HG03108 (cell line): ENCODE data around the gene MAPK13.

Source experiments
- ATAC-seq: cut with Tn5 transposase; IDR thresholded peaks from one replicate; pipeline ENCODE4 v1.9.1; 2021; ENCODE audit warnings: moderate library complexity; ENCODE audit not compliant: unreplicated experiment

Gene MAPK13

DNA sequence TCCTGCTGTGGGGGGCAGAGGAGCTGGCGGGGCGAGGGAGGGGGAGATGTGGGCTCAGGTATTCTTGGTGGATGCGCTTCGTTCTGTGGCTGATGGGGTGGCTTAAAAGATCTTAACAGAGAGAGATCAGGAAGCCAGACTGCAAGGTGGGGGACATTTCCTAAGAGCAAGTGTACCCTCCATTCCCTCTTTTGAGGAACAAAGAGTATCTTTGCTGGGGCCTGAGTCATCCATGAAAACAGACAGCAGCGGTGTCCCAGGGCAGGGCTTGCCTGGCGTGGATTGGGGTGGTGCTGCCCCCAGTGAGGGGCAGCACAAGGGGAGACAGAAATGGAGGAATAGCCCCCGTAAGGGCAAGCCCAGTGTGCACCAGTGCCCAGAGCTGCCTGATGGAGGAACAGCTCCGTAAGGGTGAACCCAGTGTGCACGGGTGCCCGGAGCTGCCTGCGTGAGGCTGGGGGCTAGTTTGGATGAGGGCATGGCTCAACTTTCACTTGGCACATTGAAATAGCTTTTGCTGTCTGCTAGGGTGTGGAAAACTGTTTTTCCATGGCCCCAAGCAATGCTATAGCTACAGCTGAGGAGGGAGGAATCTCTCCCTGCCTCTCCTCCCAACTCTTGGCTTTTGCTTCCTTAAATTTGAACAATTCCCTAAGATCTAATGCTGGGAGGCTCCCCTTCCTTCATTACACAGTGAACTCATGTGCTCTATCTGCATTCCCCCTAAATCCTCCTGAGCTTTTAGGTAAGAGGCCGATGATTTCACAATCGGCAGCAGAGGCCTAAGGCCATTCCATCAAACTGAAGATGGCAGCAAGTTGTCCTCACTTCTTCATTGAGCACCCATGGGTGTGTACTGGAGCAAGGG lies 12.9 kb downstream of the MAPK13 start:
- no peak for ATAC-seq

DNA sequence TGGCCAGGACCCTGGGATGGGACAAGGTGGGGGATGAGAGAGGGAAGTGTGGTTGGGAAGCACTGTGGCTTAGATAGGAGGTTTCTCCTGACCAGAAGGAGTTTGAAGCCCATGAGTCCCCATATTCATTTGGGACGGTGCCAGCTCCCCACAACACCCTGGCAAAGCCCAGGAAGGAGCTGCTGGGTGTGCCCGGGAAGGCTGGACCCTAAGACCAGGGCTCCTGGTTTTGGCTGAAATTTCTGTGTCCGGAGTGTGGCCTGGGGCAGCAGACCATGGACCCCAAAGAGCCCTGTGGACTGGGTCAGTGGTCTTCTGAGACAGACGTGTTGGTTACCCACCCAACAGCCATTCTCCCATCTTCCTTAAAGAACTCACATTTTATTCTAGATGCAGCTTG lies 15.2 kb downstream of the MAPK13 start:
- no peak for ATAC-seq

DNA sequence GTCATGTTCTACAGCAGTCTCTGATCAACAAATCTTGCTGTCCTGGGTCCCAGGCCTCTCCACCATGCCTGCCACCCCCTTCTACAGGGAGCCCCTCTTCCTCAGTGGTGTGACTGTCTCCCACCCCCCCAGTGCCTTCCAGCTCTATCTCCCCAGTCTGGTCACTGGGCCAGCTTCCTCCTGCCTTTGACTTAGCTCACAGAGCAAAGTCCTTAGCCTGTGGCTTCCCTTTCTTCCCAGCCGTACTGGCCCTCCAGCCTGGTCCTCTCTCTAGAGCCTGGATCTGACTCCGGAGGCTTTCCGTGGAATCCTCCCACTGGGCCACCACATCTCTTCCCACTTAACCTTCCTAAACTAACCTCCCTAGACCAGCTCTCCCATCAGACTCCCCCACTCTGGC lies 17.0 kb downstream of the MAPK13 start:
- ATAC-seq, result no peak

DNA sequence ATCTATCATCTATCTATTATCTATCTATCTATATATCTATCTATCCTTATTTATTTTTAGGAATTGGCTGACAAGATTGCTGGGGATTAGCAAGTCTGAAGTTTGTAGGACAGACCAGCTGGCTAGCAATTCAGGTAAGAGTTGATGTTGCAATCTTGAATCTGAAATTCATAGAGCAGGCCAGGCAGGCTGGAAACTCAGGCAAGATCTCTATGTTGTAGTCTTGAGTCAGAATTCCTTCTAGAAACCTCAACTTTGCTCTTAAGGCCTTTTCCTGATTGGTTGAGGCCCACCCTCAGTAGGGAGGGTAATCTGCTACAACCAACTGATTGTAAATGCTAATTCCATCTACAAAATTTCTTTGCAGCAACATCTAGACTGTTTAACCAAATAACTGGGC lies 19.2 kb downstream of the MAPK13 start:
- no peak for ATAC-seq

DNA sequence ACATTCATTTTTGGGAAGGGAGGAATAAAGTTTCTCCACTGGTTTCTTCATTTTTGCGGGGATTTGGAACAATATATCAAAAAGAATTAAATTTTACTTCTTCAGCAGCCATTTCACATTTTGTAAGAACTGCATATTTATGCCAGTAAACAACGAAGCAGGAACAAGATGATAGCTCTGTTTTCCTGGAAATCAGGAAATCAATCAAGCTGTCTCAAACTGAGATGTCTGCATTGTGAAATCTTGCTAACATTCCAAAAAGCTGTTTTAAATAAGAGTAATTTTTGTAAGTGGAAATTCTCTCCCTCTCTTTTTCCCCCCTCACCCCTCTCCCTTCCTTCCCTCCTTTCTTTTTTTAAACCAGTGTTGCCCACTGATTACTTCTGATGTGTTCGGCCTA lies 20.0 kb downstream of the MAPK13 start:
- ATAC-seq, result no peak

DNA sequence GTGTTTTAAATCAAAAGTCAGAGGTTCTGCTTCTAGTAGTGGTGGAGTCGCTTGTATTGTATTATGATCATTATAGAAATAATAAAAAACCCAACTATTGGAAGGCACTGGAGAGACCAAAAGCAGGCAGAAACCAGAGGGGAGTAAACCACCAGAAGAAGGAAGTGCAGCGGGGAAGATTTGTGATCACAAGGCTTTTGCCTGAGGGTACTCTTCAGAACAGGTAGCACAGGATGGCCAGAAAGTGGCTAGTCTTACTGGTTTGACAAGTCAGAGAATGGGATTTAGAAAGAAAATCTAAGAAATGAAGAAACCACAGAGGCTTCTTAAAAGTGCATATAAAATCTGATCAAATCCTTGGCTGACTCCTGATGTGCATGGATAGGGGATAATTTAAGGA lies 24.0 kb downstream of the MAPK13 start:
- ATAC-seq, result no peak

DNA sequence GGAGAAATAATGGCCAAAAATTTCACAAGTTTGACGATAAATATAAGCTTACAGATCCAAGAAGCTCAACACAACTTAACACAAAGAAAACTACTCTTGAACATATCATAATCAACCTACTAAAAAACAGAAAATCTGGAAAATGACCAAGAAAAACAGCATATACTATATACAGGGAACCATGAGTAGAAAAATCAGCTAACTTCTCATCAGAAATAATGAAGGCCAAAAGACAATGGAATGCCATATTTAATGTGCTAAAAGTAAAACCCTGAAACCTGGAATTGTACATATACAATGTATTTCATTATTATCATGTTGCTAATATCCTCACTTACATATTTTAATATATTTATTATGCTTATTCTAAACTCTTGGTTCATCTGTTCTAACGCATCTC lies 25.3 kb downstream of the MAPK13 start:
- no peak for ATAC-seq

DNA sequence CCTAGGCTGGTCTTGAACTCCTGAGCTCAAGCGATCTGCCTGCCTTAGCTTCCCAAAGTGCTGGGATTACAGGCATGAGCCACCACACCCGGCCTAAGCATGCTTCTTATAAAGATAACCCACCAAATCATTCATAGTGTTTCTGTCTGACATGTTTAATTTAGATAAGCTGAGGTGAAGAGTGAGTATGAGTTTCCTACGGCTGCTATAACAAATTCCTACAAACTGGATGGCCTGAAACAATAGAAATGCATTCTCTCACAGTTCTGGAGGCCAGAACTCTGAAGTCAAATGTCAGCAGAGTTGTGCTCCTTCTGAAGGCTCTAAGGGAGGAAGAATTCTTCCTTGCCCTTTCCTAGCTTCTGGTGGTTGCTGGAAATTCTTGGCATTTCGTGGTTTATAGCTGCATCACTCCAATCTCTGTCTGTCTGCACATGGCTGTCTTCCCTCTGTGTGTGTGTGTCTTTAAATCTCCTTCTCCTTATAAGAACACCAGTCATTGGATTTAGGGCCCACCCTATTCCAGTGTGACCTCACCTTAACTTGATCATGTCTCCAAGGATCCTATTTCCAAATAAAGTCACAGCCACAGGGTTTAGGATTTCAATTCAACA lies 29.9 kb downstream of the MAPK13 start:
- no peak for ATAC-seq

DNA sequence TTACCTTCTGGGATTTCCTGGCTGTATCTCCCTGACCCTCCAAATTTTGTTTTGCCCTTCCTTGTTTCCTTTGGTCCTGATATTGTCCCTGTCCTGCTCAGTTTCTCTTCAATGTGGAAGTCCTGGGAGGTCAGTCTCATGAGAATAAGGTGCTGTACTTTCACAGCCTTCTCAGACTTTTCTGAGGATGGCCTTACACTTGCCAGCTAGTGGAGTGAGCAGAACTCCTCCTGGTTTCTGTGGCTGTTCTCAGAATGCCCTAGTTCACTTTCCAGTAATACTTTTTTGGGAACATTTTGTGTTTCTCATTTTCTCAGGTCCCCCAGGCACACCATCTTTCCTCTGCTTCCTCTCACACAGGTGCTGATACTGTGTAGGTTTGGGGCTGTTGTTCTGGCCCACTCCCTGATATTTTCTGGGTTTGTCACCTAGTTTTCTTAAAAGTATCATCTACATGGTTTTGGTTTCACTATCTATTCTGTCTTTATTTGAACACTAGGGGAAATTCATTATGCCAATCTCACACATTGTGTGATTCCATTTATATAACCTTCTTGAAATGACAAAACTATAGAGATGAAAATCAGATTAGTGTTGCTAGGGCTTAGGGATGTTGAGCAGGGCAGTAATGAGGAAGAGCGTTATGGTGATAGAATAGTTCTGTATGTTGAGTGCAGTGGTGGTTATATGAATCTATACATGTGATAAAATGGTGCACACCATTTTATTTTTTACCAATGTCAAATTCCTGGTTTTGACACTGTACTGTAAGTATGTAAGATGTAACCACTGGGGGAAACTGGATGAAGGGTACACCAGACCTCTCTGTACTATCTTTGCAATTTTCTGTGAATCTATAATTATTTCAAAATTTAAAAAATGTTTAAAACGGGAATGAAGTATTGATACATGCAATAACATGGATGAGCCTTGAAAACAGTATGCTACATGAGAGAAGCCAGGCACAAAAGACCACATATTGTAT lies 39.0 kb downstream of the MAPK13 start:
- ATAC-seq, result no peak

DNA sequence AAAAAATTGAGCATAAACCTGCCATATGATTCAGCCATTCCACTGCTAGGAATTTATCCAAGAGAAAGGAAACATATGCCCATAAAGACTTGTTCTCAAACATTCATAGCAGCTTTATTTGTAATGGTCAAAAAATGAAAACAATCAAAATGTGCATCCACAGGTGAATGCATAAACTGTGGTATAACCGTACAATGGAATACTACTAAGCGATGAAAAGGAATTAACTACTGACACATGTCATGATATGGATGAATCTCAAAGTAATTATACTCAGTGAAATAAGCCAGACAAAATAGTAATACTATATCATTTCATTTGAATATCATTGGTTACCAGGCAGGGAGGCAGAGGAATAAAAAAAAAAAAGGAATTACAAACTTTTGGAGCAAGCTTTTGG lies 40.4 kb downstream of the MAPK13 start:
- no peak for ATAC-seq

DNA sequence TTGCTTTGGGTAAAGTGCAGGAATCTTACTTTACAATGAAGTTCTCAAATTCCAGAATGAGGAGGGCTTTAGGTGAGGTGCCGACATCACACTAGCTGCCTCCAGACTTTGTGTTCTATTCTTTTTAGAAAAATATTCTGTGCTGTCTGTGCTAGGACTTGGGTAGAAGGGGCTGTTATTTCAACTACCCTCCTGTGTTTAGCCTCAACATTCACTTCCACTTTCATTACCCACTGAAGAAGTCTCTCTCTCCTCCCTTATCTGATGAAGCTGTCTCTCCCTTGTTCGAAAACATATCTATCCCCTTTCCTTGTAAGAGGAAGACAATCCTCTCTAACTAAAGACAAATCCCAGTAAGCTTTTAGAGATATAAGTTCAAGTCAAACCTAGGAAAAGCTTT lies 41.3 kb downstream of the MAPK13 start:
- no peak for ATAC-seq

DNA sequence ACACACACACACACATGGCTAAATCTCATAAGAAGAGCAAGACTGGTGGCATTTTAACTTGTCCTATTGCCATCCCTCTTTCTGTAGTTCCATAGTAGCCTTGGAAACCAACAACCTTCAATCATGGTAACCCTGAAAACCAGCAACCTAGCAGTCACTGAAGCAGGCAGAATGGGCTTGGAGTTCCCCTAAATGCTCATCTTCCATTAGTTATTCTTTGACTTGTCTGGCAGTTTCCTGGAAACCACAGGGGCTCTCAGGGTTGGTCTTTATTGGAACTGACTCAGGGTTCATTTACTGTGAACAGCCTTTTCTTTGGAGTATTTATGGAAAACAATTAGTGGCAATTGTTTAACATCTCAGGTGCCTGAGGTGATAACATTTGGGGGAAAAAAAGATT lies 46.9 kb downstream of the MAPK13 start:
- no peak for ATAC-seq

DNA sequence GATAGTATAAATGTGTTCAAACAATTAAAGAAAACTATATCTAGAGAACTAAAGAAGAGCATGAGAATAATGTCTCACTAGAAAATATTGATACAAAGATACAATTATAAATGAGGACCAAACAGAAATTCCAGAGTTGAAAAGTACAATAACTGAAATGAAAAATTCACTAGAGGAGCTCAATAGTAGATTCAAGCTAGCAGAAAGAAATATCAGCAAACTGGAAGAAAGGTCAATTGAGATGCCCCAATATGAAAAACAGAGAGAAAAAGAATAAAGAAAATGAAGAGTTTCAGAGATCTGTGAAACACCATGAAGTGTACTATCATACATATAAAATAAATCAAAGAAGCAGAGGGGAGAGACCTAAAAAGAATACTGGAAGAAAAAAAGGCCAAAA lies 48.2 kb downstream of the MAPK13 start:
- no peak for ATAC-seq

DNA sequence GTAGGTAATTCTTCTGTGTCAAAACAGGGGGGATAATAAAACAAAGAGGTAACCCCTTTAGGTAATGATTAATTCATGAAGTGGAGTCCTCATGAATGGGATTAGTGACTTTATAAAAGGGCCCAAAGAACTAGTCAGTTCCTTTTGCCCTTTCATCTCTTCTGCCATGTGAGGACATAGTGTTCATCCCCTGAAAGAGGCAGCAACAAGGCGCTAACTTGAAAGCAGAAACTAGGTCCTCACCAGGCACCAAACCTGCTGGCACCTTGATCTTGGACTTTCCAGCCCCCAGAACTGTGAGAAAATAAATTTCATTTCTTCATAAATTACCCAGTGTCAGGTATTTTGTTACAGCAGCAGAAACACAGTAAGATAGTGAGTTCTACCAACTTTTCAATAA lies 49.8 kb downstream of the MAPK13 start:
- ATAC-seq, result no peak

DNA sequence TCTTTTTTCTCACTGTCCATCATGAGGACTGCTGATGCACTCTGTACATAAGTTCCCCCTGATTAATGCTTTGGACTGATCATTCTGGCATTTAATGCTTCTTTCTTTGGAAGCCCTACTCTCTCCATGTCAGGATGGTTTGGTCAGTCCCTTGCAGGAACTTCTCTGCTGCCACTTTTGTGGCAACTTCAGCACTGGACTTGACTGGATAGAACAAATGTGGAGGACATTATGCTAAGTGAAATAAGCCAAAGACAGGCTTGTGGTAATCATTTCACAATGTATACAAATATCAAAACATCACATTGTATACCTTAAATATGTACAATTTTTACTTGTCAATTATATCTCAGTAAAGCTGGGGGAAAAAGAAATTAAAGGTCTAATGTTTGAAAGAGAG lies 54.0 kb downstream of the MAPK13 start:
- ATAC-seq, result no peak

DNA sequence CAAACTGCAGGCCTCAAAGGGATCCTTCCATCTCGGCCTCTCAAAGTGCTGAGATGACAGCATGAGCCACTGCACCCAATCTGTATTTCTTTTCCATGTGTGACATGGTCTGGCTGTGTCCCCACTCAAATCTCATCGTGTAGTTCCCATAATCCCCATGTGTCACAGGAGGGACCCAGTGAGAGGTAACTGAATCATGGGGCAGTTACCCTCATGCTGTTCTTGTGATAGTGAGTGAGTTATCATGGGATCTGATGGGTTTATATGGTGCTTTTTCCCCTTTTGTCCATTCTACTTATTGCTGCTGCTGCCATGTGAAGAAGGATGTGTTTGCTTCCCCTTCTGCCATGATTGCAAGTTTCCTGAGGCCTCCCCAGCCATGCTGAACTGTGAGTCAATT lies 55.9 kb downstream of the MAPK13 start:
- no peak for ATAC-seq

DNA sequence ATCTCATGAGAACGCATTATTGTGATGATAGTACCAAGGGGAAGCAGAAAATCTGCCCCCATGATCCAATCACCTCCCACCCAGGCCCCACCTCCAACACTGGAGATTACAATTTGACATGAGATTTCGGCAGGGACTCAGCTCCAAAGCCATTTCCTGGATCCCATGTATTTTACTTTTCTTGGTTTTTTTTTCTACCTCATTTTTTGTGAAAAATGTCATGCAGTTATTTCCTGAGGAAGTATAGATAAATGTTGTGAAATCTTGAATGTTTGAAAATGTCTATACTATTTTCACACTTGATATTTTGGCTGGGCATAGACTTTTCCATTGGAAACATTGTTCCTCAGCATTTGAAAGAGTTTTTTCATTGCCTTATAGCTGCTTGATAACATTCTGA lies 57.1 kb downstream of the MAPK13 start:
- no peak for ATAC-seq
